ENCODE results near the gene RNF111.

Gene RNF111

GRCh38 chr15:59018833-59019232 is 31.4 kb downstream of the RNF111 start:
- Histone ChIP-seq H3K27me3 (ENCODE audit: control insufficient read depth in 5 of 5, insufficient read depth in 4 of 5, low read length in 5 of 5) (no peaks in the 10 kb centered on the region), H3K4me1 (ENCODE audit: control insufficient read depth in 5 of 5, insufficient read depth in 5 of 5, low read length in 5 of 5) (peaks cover 0 to 9% (median 0%) of the 10 kb centered on the region in 5 donors), H3K9me3 (ENCODE audit: control insufficient read depth in 5 of 5, low read length in 5 of 5) (no peaks in the 10 kb centered on the region), H3K27ac (ENCODE audit: low read depth, low read length) (no peak overlapping the region), H3K9ac (ENCODE audit: low read length in 5 of 5) (no peak overlapping the region), H3K4me3 (ENCODE audit: low read depth in 1 of 5, low read length in 5 of 5) (no peak overlapping the region), H3K36me3 (ENCODE audit: control insufficient read depth in 5 of 5, insufficient read depth in 5 of 5, low read length in 5 of 5) (peaks cover 0 to 5% (median 3%) of the 10 kb centered on the region in 5 donors)

- Histone ChIP-seq H3K27ac (ENCODE audit: low read depth, low read length) (no peak overlapping the region), H3K27me3 (ENCODE audit: control insufficient read depth in 5 of 5, insufficient read depth in 4 of 5, low read length in 5 of 5) (no peaks in the 10 kb centered on the region), H3K4me3 (ENCODE audit: low read depth in 1 of 5, low read length in 5 of 5) (no peak overlapping the region), H3K36me3 (ENCODE audit: control insufficient read depth in 5 of 5, insufficient read depth in 5 of 5, low read length in 5 of 5) (peaks cover 0 to 7% (median 4%) of the 10 kb centered on the region in 5 donors), H3K9me3 (ENCODE audit: control insufficient read depth in 5 of 5, low read length in 5 of 5) (no peaks in the 10 kb centered on the region), H3K4me1 (ENCODE audit: control insufficient read depth in 5 of 5, insufficient read depth in 5 of 5, low read length in 5 of 5) (peaks cover 0 to 2% (median 0%) of the 10 kb centered on the region in 5 donors), H3K9ac (ENCODE audit: low read length in 5 of 5) (no peak overlapping the region)
Measured at GRCh38 chr15:59020322-59020721, 32.9 kb downstream of the RNF111 start.

DNA sequence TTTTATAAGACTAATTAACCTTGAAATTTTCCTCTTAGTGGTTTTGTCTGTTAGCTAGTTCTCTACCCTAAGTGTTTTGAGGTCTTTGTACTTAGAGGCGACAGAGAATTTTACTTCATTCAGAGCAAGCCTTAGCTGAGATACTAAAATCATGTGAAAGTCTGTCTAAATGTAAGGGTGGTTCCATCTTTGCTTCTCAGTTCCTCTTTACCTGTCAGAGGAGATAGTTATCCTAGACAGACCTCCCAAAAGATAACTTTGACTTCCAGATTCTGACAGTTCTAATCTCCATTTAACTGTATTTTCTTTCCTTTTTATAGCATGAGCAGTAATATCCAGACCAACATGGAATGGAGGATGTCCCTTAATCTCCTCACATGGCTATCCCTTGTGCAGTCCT is 34.7 kb downstream of the RNF111 start:
- Histone ChIP-seq H3K27me3 (ENCODE audit: control insufficient read depth in 5 of 5, insufficient read depth in 4 of 5, low read length in 5 of 5) (no peaks in the 10 kb centered on the region), H3K36me3 (ENCODE audit: control insufficient read depth in 5 of 5, insufficient read depth in 5 of 5, low read length in 5 of 5) (peaks cover 0 to 7% (median 4%) of the 10 kb centered on the region in 5 donors), H3K4me1 (ENCODE audit: control insufficient read depth in 5 of 5, insufficient read depth in 5 of 5, low read length in 5 of 5) (peaks cover 0 to 2% (median 0%) of the 10 kb centered on the region in 5 donors), H3K9me3 (ENCODE audit: control insufficient read depth in 5 of 5, low read length in 5 of 5) (no peaks in the 10 kb centered on the region), H3K4me3 (ENCODE audit: low read depth in 1 of 5, low read length in 5 of 5) (no peak overlapping the region), H3K27ac (ENCODE audit: low read depth, low read length) (no peak overlapping the region), H3K9ac (ENCODE audit: low read length in 5 of 5) (no peak overlapping the region)

- H3K27me3 ChIP-seq (ENCODE audit: control insufficient read depth in 5 of 5, insufficient read depth in 4 of 5, low read length in 5 of 5): no peaks in the 10 kb centered on the region
- H3K27ac ChIP-seq (ENCODE audit: low read depth, low read length): no peak overlapping the region
- no peak overlapping the region for H3K9ac ChIP-seq (ENCODE audit: low read length in 5 of 5)
- no peaks in the 10 kb centered on the region for H3K4me1 ChIP-seq (ENCODE audit: control insufficient read depth in 5 of 5, insufficient read depth in 5 of 5, low read length in 5 of 5)
- no peak overlapping the region for H3K4me3 ChIP-seq (ENCODE audit: low read depth in 1 of 5, low read length in 5 of 5)
- H3K9me3 ChIP-seq (ENCODE audit: control insufficient read depth in 5 of 5, low read length in 5 of 5): no peaks in the 10 kb centered on the region
- peaks cover 3 to 12% (median 8%) of the 10 kb centered on the region in 5 donors for H3K36me3 ChIP-seq (ENCODE audit: control insufficient read depth in 5 of 5, insufficient read depth in 5 of 5, low read length in 5 of 5)
Measured at GRCh38 chr15:59026207-59026606, 38.7 kb downstream of the RNF111 start.

GRCh38 chr15:59028387-59028955 is 41.0 kb downstream of the RNF111 start:
- Histone ChIP-seq H3K9me3 (ENCODE audit: control insufficient read depth in 5 of 5, low read length in 5 of 5) (no peaks in the 10 kb centered on the region), H3K27ac (ENCODE audit: low read depth, low read length) (no peak overlapping the region), H3K36me3 (ENCODE audit: control insufficient read depth in 5 of 5, insufficient read depth in 5 of 5, low read length in 5 of 5) (peaks cover 6 to 14% (median 10%) of the 10 kb centered on the region in 5 donors), H3K9ac (ENCODE audit: low read length in 5 of 5) (no peak overlapping the region), H3K4me3 (ENCODE audit: low read depth in 1 of 5, low read length in 5 of 5) (no peak overlapping the region), H3K27me3 (ENCODE audit: control insufficient read depth in 5 of 5, insufficient read depth in 4 of 5, low read length in 5 of 5) (no peaks in the 10 kb centered on the region), H3K4me1 (ENCODE audit: control insufficient read depth in 5 of 5, insufficient read depth in 5 of 5, low read length in 5 of 5) (peaks cover 0 to 13% (median 10%) of the 10 kb centered on the region in 5 donors)

- Histone ChIP-seq H3K36me3 (ENCODE audit: control insufficient read depth in 5 of 5, insufficient read depth in 5 of 5, low read length in 5 of 5) (peaks cover 6 to 16% (median 10%) of the 10 kb centered on the region in 5 donors), H3K9me3 (ENCODE audit: control insufficient read depth in 5 of 5, low read length in 5 of 5) (no peaks in the 10 kb centered on the region), H3K9ac (ENCODE audit: low read length in 5 of 5) (no peak overlapping the region)
Measured at GRCh38 chr15:59029554-59029953, 42.1 kb downstream of the RNF111 start.

GRCh38 chr15:59035201-59035600 is 47.7 kb downstream of the RNF111 start:
- Histone ChIP-seq H3K36me3 (ENCODE audit: control insufficient read depth in 5 of 5, insufficient read depth in 5 of 5, low read length in 5 of 5) (peaks cover 6 to 19% (median 9%) of the 10 kb centered on the region in 5 donors), H3K9me3 (ENCODE audit: control insufficient read depth in 5 of 5, low read length in 5 of 5) (no peaks in the 10 kb centered on the region), H3K27me3 (ENCODE audit: control insufficient read depth in 5 of 5, insufficient read depth in 4 of 5, low read length in 5 of 5) (no peaks in the 10 kb centered on the region), H3K27ac (ENCODE audit: low read depth, low read length) (no peak overlapping the region), H3K9ac (ENCODE audit: low read length in 5 of 5) (no peak overlapping the region), H3K4me1 (ENCODE audit: control insufficient read depth in 5 of 5, insufficient read depth in 5 of 5, low read length in 5 of 5) (peaks cover 0 to 21% (median 15%) of the 10 kb centered on the region in 5 donors), H3K4me3 (ENCODE audit: low read depth in 1 of 5, low read length in 5 of 5) (no peak overlapping the region)

More at GRCh38 chr15:59029554-59029953, 42.1 kb downstream of the RNF111 start:
- Histone ChIP-seq H3K27me3 (ENCODE audit: control insufficient read depth in 5 of 5, insufficient read depth in 4 of 5, low read length in 5 of 5) (no peaks in the 10 kb centered on the region), H3K4me3 (ENCODE audit: low read depth in 1 of 5, low read length in 5 of 5) (no peak overlapping the region), H3K27ac (ENCODE audit: low read depth, low read length) (no peak overlapping the region), H3K4me1 (ENCODE audit: control insufficient read depth in 5 of 5, insufficient read depth in 5 of 5, low read length in 5 of 5) (peaks cover 0 to 18% (median 11%) of the 10 kb centered on the region in 5 donors)

GRCh38 chr15:59039225-59039624 is 51.8 kb downstream of the RNF111 start:
- no peak overlapping the region for H3K27ac ChIP-seq (ENCODE audit: low read depth, low read length)
- H3K4me3 ChIP-seq (ENCODE audit: low read depth in 1 of 5, low read length in 5 of 5): no peak overlapping the region
- no peaks in the 10 kb centered on the region for H3K9me3 ChIP-seq (ENCODE audit: control insufficient read depth in 5 of 5, low read length in 5 of 5)
- no peaks in the 10 kb centered on the region for H3K27me3 ChIP-seq (ENCODE audit: control insufficient read depth in 5 of 5, insufficient read depth in 4 of 5, low read length in 5 of 5)
- peaks cover 0 to 8% (median 0%) of the 10 kb centered on the region in 5 donors for H3K4me1 ChIP-seq (ENCODE audit: control insufficient read depth in 5 of 5, insufficient read depth in 5 of 5, low read length in 5 of 5)
- peaks cover 0 to 8% (median 0%) of the 10 kb centered on the region in 5 donors for H3K36me3 ChIP-seq (ENCODE audit: control insufficient read depth in 5 of 5, insufficient read depth in 5 of 5, low read length in 5 of 5)
- no peak overlapping the region for H3K9ac ChIP-seq (ENCODE audit: low read length in 5 of 5)

- H3K27ac ChIP-seq (ENCODE audit: low read depth, low read length): no peak overlapping the region
- H3K4me3 ChIP-seq (ENCODE audit: low read depth in 1 of 5, low read length in 5 of 5): no peak overlapping the region
Measured at GRCh38 chr15:59042041-59042440, 54.6 kb downstream of the RNF111 start.

DNA sequence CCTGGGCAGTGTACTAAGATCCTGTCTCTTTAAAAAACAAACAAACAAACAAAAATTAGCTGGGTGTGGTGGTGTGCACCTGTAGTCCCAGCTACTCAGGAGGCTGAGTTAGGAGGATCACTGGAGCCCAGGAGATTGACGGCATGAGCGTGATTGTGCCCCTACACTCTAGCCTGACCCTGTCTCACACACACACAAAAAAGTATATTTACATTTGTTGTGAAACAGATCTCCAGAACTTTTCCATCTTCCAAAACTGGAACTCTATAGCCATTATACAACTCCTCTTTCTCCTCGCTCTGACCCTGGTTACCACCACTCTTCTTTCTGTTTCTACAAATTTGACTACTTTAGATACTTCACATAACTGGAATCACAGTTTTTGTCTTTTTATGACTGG is 61.4 kb downstream of the RNF111 start:
- Histone ChIP-seq H3K4me3 (ENCODE audit: low read depth in 1 of 5, low read length in 5 of 5) (no peak overlapping the region), H3K27ac (ENCODE audit: low read depth, low read length) (no peak overlapping the region), H3K36me3 (ENCODE audit: control insufficient read depth in 5 of 5, insufficient read depth in 5 of 5, low read length in 5 of 5) (peaks cover 2 to 10% (median 6%) of the 10 kb centered on the region in 5 donors), H3K4me1 (ENCODE audit: control insufficient read depth in 5 of 5, insufficient read depth in 5 of 5, low read length in 5 of 5) (peaks cover 0 to 4% (median 0%) of the 10 kb centered on the region in 5 donors), H3K9me3 (ENCODE audit: control insufficient read depth in 5 of 5, low read length in 5 of 5) (no peaks in the 10 kb centered on the region), H3K27me3 (ENCODE audit: control insufficient read depth in 5 of 5, insufficient read depth in 4 of 5, low read length in 5 of 5) (no peaks in the 10 kb centered on the region), H3K9ac (ENCODE audit: low read length in 5 of 5) (no peak overlapping the region)

More at GRCh38 chr15:59042041-59042440, 54.6 kb downstream of the RNF111 start:
- H3K36me3 ChIP-seq (ENCODE audit: control insufficient read depth in 5 of 5, insufficient read depth in 5 of 5, low read length in 5 of 5): peaks cover 0 to 7% (median 0%) of the 10 kb centered on the region in 5 donors
- H3K27me3 ChIP-seq (ENCODE audit: control insufficient read depth in 5 of 5, insufficient read depth in 4 of 5, low read length in 5 of 5): no peaks in the 10 kb centered on the region
- no peak overlapping the region for H3K9ac ChIP-seq (ENCODE audit: low read length in 5 of 5)
- H3K4me1 ChIP-seq (ENCODE audit: control insufficient read depth in 5 of 5, insufficient read depth in 5 of 5, low read length in 5 of 5): peaks cover 0 to 12% (median 0%) of the 10 kb centered on the region in 5 donors
- no peaks in the 10 kb centered on the region for H3K9me3 ChIP-seq (ENCODE audit: control insufficient read depth in 5 of 5, low read length in 5 of 5)

All from subcutaneous abdominal adipose tissue (tissue), 5 donors.